NCI-H2107 (cell line): ENCODE data around the gene LIPC.
A peak's percentile ranks its signal among the peaks of the same experiment; 100 is the strongest.

Experiments used
- DNase-seq: peaks from one replicate; lab custom pipeline; 2025; lab: John Stamatoyannopoulos, UW

LIPC gene

DNA sequence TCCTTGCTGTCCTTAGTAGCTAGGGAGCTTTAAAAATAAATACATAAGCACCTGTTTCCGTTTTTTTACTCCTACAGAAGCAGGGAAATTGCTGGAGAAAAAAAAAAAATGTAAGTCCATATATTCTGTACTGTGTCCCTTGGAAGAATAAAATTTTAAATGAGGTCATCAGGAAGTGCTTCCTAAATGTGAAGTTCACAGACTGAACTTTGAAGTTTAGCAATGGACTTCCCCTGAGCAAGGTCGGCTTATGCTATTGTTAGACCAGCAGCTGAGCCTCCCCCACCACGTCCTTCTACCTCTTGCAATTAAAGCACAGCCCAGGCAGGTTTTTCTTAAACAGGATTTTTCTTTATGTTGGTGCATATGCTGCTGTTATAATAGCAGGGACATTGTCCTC, 26.3 kb downstream of the LIPC start:
- DNase-seq, result no peak

DNA sequence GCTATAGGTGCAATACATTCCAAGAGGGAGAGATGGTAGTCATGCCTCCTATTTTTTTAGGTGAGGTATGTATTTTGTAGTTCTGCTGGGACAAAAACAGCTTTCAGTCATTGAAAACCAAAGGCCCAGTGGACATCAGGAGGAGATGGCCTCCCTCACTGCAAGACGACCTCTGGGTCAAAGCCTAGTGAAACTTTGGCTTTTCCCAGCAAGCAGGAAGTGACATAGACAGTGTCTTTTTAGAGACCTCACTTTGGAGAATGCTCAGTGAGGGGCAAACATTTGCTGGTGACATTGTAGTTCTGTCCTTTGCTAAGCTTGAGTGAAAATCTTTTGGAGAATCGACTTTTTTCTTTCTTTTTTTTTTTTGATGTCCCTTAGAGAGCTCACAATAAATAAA, 27.3 kb downstream of the LIPC start:
- no peak for DNase-seq

DNA sequence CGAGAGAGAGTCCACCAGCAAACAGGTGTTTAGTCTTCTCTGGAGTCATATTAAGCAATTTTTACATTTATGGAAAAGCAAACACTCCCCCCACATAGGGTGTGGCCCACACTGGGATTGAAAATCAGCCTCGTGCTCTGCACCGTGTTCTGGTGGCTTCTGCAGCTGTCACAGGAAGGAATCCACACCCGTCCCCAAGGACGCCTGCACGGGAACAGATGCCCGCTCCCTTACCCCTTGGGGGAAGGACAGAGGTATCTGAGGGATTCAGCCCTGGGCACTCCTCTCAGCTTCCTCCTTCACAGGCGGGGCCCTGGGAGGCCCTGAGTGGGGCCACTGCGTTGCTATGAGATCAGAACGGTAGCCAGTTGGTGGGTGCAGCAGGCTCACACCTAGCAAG, 27.8 kb downstream of the LIPC start:
- DNase-seq, result no peak

DNA sequence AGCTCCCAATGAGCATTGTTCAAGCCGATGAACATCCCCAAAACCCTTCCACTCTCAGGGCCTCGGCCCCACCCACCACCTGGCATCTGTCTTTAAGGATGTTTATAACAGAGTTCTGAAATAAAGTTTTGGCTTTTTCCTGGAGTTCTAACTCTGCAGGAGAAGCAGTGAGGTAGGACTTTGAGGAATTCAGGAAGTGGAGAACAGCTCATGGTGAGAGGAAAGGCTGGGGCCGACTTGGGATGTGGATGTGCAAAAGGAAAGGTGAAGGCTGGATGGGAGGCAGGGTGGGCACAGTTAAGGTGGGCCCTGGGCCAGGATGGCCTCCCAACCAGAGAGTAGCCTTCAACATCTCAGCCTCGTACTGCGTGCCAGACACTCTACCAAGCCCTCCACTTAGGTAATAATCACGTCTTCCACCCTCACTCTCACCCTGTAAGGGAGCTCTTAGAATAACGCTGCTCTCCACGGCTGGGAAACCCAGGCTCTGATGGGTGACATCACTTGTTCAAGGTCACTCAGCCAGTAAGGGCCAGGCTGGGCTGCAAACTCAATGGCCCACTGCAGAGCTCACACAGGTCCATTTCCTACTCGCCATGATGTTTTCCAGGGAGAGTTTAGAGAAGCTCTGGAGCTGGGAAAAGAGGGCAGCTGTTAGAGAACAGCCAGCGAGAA, 28.5 kb downstream of the LIPC start:
- no peak for DNase-seq

DNA sequence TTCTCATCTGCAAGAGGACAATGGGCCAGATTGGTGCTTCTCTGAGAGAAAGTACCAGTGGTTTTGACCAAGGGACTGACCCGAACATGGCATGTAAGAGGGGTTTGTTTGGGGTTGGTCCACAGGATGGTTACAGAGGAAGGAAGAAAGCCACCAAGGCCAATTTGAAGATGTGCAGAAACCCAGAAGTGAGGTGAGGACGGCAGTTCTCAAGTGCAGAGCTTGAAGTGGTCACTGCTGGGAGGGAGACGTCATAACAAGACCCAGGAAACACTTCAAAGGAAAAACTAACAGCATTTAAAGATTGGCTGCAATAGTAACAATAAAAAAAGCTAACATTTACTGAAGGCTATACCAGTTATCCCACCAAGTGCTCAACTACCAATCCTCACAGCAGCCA, 29.1 kb downstream of the LIPC start:
- no peak for DNase-seq

DNA sequence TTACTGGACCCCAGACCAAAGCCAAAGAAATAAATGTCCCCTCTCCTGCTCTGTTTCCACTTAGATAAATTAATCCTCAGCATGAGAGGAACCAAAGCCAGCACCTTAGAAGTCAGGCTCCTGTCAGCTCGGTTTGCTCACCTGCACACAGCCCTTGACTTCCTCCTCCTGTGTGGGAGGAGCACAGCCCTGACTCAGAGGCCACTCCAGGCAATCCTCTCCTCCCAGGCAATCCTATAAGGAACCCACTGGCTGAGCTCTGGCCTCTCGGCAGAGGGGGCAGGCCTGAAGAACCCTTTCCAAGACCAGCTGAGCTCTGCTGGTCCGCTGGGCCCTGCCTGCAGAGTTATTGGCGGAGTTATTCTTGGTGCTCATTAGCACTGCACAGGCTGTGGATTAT, 30.8 kb downstream of the LIPC start:
- DNase-seq, result peak; percentile 15

DNA sequence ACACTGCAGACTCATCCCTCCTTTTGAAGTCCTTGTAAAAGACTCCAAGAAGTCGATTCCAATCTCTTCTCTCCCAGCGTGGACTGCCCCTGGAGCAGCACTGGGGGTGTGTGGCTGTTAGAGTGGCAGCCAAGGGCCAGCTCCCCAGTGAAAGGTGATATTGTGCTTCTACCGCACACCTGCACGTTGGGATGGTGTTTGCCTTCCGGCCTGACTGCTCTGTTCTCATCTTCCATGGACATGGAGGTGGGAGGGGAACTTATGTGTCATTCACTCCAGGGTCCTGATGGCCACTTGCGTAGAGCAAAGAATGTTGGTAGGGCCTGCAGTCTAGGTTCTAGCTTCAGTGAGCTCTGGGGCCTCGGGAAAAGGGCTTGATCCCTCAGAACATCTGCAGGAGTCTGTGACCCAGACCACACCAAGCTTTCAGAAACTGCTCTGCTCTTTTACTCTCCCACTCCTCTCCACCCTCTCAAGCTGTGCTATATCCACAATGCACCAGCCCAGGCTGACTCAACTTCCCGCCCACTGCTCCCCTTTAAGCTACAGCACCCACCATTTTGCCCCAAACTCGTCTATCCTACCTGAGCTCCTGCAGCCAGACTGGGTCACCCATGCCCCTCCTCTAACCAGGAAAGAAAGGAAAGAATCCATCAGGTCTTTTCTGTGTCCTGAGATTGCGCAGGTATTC, 31.3 kb downstream of the LIPC start:
- no peak for DNase-seq

DNA sequence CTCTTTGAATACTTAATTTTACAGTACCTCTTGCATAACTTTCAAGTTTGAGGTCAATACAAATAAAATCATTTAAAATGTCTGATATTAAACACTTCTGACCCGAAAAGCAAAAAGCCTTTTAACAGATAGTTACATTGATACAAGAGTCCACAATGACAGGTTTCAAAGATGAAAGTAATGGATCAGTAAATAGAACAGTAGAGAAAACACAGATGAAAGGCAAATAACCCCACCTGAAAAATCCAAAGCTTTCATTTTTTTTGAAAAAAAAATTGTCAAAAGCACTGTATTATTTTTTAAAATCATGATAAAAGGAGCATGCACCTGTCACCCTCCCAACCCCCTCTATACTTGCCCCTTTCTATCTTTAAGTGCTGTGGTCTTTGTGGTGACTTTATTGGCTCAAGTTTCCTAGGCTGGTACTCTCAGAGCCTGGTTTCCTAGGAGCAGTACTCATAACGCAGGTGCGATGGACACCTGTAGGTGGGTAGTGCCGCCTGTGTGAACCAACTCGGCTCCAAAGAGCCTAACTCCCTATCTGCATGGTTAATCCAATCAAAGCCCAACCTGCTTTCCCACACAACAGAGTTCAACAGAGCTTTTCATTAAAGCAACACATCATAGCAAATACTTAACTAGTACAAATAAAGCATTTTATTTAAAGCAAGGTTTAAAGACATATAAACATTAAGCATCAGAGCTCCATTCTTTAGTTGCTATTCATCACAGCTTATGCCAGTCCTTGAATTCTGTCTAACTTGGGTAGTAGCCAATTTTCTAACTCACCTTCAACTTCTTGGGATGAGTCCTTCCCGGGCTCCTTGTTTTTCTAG, 32.2 kb downstream of the LIPC start:
- peak; percentile 51 for DNase-seq

DNA sequence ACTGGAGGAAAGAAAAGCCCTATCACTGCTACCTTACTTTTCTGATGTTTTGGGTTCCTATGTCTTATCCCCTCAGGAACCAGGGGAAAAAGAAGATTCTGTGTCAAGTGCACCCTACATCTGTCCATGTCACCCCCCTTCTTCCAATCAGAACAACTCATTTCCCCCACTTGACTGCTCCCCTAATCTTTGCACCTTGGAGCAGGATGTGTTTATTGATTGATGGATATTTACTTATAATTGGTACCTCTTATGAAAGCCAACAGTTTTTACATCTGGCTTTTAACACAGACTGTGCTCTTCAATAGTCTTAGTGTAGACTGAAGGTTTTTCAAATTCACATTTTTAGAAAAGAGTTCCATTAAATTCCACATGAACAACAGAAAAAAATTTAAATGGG, 33.3 kb downstream of the LIPC start:
- DNase-seq, result no peak

DNA sequence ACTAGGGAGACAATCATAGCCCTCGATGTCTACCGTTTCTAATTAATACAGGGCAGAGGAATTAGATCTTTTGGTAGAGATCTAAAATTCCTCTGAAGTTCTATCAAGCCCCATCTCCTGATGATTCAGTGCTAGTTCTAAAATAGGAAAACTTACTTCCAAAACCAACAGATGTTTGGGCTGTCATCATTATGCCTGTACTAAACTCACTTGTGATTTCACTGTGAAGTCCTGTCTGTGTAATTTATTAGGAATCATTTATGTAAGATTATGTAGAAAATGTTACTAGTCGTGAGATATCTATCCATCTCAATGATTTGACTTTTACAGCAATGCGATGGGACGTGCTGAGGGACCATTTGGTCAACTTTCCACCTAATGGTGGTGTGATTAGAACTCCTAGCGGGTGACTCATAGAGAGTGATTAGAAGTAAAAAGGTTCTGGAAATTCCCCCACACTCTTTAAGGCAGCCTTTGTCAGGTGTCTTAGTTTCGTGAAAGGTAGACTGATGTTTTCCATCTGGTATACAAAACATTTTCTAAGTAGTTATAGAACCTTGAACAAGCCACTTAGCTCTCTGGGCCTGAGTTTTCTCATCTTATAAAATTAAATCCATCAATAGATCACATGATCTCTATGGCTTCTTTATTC, 34.2 kb downstream of the LIPC start:
- DNase-seq, result no peak

DNA sequence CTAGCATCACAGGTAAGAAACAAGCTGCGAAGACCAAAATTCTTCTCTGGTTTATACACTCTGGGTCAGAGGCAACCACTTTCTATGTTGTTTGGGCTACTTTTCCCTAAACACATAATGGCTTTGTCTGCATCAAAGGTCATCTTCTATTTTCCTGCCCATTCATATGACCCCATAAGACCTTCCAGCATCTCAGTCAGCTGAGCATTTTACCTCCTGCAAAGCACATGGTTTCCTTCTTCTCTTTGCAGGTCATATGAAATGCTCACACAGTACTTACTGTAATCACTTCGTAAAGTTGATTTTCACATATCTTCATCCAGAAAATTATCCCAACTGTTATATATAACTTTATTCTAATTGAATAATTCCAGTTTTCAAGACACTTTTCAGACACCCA, 34.8 kb downstream of the LIPC start:
- DNase-seq, result no peak

DNA sequence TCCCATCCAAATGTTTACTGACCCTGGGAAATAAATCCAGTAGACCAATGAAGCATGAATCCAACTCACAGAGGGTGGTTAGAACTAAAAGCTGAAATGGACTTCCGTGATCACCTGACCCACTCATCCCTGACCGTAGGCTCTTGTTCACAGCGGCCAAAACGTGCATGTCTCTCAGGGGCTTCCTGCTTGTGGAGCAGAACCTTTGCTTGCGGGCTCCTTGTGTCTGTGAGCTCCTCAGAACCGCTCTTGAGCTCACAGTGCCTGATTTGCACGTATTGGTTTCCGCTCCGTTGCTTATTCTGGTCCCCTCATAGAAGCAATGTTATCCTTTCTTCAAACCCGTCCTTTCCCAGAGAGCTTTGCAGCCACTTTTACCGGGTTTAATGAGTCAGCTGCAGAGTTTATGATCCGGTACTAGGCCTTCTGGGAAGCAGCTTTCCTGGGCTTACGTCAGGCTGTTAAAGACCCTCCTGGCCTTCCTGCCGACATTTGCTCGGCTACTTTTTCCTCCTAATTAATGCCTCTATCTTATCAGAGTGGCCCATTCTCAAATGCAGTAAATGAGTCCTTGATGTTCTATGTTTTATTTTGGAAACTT, 35.4 kb downstream of the LIPC start:
- peak; percentile 43 for DNase-seq

DNA sequence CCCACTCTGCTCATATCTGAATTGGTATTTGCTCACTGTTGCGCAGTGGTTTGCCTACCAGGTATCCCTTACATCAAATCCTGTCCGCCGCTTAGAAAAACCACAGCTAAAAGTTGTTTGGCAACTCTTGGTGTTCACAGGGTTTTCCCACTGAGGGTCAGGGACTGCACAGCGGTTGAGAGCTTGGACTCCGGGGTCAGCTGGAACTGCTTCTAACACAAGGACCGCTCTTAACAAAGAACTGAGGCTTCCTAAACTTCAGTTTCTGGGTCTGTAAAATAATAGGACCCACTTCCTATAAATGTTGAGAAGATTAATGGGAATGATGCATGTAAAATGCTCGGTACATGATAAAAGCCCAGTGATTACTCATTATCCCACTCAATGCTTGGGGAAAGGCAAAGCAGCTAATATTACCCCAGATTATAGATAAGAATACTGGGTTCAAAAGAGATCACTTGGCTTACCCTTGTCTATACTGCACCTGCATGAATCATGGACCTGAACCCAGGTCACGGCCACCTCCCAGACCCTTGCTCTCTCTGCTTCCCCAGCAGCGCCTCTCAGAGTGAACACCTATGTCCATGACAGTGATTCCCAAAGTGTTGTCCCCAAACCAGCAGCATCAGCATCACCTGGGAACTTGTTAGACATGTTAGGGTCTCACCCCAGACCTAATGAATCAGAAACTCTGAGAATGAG, 36.1 kb downstream of the LIPC start:
- DNase-seq, result no peak

DNA sequence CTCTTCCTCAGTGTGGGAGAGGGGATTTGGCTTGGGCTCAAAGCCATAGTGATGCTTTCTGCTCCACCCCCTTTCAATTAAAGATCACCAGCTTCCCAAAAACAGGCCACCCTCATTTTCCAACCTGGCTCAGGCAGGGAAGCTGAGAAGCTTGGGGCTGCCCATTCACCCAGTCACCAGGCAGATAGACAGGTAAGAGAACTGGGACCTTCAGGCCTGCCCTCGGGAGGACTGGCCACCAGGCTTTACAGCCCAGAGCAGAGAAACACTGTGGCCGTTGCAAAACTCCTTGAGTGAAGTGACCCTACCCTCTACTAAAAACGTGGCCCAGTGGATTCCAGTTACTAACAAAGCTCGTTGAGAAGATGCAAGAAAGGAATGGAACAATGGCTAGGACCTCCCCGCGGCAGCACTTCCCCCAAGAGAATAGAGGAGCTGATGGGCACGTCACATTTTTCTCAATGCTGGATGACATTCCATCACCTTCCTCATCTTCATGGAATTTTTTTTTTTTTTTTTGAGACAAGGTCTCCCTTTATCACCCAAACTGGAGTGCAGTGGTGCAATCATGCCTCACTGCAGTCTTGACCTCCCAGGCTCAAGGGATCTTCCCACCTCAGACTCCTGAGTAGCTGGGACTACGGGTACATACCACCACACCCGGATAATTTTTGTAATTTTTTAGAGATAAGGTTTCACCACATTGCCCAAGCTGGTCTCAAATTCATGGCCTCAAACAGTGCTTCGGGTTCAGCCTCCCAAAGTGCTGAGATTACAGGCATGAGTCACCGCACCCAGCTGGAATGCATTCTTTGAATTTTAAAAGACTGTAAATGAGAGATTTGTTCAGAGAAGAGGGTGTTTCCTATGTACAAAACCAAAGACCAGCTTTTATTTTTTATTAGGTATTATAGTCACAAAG, 37.9 kb downstream of the LIPC start:
- no peak for DNase-seq

DNA sequence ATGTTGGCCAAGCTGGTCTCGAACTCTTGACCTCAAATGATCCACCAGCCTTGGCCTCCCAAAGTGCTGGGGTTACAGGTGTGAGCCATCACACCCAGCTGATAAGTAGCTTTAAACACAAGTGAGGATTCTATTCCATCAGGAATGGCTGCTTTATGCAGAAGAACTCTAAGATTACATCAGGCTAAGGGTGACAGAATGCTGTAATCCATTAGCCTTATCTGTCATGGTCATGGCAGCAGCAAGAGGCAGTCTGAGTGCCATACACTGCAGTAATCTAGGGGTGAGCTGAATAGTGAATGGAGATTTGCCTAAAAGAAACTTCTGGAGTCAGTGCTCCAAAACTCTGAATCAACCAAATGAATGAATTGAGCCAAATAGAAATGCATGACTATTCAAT, 39.6 kb downstream of the LIPC start:
- no peak for DNase-seq

DNA sequence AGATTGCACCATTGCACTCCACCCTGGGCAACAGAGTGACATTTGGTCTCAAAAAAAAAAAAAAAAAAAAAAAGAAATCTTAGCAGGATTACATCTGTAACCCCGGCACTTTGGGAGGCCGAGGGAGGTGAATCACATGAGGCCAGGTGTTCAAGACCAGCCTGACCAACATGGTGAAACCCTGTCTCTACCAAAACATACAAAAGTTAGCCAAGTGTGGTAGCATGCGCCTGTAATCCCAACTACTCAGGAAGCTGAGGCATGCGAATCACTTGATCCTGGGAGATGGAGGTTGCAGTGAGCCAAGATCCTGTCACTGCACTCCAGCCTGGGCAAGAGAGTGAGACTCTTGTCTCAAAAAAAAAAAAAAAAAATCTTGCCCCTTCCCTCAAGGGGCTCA, 40.4 kb downstream of the LIPC start:
- DNase-seq, result no peak

DNA sequence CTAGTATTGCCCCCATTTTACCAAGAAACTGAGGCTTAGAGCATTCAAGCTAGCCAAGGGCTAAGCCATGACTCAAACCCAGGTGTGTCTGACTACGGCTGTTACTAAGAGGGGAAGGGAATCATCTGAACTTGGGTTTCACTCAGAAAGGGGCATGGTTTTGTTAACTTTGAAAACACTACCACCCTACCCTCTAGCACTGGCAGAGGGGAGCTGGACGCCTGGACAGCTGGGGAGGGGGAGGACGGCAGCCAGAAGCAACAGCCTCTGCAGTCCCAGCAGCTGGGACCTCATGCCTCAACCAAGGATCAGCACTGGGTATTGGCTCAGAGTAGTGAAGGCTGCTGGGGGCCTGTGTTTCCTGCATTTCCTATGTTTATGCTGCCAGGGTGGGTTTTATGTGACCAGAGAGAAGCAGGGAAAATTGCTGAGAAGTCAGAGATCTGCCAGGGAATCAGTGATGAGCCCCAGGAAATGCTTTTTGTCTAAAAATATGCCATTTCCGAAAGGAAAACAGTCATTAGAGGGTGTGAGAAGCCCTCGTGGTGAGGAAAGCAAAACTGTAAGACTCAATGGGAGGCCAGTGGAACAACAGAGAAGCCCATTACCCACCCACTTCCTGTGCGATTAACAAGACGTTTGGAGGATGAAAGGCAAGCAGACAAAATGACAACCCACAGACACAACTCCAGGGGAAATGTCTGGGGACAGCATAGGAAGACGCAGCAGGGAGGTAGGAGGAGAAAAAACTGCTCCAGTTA, 41.2 kb downstream of the LIPC start:
- no peak for DNase-seq

DNA sequence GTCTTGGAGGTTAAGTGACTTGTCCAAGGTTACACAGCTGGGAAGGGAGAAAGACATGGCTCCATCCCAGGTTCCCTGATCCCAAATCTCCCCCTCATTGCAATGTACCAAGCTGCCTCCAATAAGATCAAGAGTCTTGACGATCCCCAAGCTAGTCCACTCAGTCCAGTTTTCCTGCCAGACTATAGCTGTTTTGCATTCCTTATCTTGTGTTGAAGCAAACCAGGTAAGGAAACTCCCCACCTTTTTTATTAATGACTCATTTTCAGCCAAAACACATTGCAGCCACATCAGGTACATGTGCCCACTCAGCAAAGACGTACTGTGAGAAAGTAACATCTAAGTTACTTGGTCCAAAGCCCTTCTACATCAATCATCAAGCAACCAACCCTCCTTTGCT, 41.9 kb downstream of the LIPC start:
- DNase-seq, result no peak

DNA sequence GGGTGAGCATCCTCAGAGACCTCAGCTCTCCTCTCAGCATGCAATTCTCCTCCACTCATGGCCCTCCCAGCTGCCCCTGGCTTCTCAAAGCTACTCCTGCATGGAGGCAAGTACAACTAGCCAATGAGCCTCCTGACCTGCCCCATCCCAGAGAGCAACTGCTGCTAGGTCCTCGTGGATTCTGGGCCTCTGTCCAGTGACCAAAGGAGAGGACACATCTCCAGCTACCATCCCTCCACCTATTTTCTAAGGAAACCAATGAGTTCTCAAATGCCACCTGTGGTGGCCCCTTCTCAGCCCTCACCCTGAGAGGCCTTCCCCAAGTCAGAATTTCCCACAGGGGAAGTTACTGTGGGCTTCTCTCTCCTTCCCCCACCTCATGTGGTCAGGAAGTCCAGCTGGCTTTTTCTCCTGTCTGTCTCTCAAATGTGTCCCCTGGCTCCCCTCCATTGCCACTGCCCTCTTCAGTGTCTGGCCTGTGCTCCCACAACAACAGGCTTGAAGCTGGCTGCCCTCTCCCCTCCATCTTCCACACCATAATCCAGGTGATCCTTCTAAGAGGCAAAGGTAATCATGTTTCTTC, 43.0 kb downstream of the LIPC start:
- no peak for DNase-seq
